Measurements from ENCODE around the gene IP6K1. TPM values are rescaled to one million over a fixed set of nuclear protein-coding genes. Genes with fewer than 3 reads are reported as not detected.

Gene IP6K1
- total RNA-seq, 1 donor from 2014 or later = 39.5 TPM

DNA sequence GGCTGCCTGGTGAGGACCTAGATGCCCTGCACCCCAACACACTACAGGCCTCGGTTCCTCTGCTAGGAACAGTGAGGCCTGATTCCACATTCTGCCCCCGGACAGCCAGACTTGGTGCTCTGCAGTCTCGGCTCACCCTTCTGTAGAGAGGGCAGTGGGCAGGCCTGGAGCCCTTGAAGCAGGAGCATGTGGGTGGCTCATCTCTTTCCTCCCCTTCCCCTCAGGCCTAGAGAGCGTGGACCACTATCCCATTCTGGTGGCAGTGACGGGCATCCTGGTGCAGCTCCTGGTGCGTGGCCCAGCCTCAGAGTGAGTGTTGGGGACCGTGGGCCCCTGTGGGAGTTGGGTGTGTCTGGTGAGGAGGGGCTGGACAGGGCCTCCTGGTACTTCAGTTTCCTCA, 70.2 kb downstream of the IP6K1 start:
- Histone ChIP-seq H3K36me3 (peaks cover 25% of the 10 kb centered on the region), H3K27me3 (no peaks in the 10 kb centered on the region), H3K27ac (no peak overlapping the region), H3K4me3 (no peak overlapping the region), H3K9me3 (no peaks in the 10 kb centered on the region), H3K4me1 (peaks cover 9% of the 10 kb centered on the region)
- ATAC-seq (no peak), DNase-seq (peak; percentile 51)
- TF ChIP-seq, protein P1, sequence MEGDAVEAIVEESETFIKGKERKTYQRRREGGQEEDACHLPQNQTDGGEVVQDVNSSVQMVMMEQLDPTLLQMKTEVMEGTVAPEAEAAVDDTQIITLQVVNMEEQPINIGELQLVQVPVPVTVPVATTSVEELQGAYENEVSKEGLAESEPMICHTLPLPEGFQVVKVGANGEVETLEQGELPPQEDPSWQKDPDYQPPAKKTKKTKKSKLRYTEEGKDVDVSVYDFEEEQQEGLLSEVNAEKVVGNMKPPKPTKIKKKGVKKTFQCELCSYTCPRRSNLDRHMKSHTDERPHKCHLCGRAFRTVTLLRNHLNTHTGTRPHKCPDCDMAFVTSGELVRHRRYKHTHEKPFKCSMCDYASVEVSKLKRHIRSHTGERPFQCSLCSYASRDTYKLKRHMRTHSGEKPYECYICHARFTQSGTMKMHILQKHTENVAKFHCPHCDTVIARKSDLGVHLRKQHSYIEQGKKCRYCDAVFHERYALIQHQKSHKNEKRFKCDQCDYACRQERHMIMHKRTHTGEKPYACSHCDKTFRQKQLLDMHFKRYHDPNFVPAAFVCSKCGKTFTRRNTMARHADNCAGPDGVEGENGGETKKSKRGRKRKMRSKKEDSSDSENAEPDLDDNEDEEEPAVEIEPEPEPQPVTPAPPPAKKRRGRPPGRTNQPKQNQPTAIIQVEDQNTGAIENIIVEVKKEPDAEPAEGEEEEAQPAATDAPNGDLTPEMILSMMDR (IDR thresholded peaks at IDR 0.05) = no peak
- intact Hi-C loops (cut with DNase I) = no loop called here

GRCh38 chr3:49715611-49716121, 70.7 kb downstream of the IP6K1 start:
- TF ChIP-seq, protein P1 (IDR thresholded peaks at IDR 0.05) = no peak

DNA sequence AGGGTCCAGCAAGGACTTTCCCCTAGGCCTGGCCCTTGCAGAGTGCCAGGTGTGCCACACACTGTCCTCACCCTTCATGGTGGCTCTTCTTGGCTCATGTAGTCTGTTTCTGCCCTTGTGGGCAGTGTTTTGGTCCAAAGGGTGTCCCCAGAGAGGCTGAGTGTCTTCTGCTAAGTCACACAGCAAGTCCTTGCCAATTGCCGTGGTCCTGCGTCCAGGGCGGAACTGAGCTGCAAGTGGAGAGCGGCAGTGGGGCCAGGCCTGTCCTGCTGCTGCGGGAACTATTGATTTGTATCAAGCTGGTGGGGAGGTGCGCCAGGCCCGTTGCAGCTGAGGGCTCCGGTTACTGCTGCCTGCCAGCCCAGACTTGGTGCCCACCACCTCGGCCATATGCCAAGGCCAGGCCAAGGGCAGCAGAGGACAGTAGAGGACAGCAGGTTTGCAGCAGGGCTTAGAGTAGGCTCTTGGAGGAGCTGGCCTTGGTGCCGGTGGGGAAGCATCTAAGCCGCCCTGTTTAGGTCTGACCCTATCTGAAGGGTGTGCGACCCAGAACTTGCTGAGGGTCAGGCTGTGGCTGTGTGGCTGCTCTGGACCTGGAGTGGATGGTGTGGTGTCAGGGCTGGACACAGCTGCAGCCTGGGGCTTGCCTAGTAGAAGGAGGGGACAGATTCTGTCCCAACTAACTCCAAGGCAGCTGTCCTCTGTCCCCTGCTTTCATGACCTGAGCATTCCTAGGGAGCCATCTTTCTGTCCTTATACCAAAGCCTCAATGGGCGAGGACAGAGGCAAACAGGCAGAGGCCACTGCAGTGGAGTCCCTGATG, 71.4 kb downstream of the IP6K1 start:
- no peaks in the 10 kb centered on the region for H3K27me3 ChIP-seq
- TF ChIP-seq, protein P1 (IDR thresholded peaks at IDR 0.05) = no peak
- H3K4me3 ChIP-seq = no peak overlapping the region
- H3K9me3 ChIP-seq = no peaks in the 10 kb centered on the region
- H3K27ac ChIP-seq = no peak overlapping the region
- ATAC-seq (no peak), DNase-seq (peak; percentile 61)
- H3K4me1 ChIP-seq = peaks cover 9% of the 10 kb centered on the region
- H3K36me3 ChIP-seq = peaks cover 21% of the 10 kb centered on the region
- intact Hi-C loops (cut with DNase I) = no loop called here

More at GRCh38 chr3:49715611-49716121, 70.7 kb downstream of the IP6K1 start:
- Histone ChIP-seq H3K4me1 (peaks cover 9% of the 10 kb centered on the region), H3K9me3 (no peaks in the 10 kb centered on the region), H3K27ac (no peak overlapping the region), H3K36me3 (peaks cover 21% of the 10 kb centered on the region), H3K27me3 (no peaks in the 10 kb centered on the region), H3K4me3 (no peak overlapping the region)
- no peak for ATAC-seq
- intact Hi-C loops (cut with DNase I) = no loop called here
- peak; percentile 53 for DNase-seq

GRCh38 chr3:49713336-49714105, 72.8 kb downstream of the IP6K1 start:
- H3K36me3 ChIP-seq = peaks cover 21% of the 10 kb centered on the region
- H3K27ac ChIP-seq = no peak overlapping the region
- H3K4me1 ChIP-seq = peaks cover 2% of the 10 kb centered on the region
- H3K9me3 ChIP-seq = no peaks in the 10 kb centered on the region
- TF ChIP-seq, protein P1 (IDR thresholded peaks at IDR 0.05) = no peak
- DNase-seq = peak; percentile 65
- intact Hi-C loops (cut with DNase I) = no loop called here
- ATAC-seq = no peak
- no peaks in the 10 kb centered on the region for H3K27me3 ChIP-seq
- H3K4me3 ChIP-seq = no peak overlapping the region

DNA sequence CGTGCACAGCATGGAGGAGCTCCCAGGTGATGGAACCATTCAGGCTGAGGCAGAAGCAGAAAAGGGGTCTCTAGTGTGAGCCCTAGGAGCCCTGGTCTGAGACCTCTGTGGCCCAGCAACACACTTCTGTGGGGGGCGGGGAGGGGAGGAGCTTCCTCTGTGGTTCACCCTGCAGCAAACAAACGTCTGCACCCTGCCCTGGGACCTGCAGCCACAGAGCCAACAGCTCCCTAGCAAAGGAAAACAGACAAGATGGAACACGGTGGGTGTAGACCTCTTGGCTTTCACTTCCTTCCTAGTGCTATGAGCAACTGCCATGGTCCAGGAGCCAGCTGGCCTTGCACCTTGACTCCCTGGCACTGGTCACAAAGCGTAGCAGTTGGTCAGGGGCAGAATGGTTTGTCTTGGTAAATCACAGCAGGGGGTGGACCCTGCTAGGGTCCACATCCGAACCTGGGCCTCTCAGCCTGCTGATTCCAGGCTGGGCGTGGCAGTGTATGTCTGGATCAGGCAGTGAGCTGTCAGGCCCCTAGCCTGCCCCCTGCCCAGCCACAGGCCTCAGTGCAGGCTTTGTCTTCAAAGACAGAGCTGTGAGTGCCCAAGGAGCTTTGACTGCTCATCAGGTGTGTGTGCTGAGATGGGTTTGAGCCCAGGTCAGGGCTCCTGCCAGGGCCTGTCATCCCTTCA, 73.6 kb downstream of the IP6K1 start:
- Histone ChIP-seq H3K9me3 (no peaks in the 10 kb centered on the region), H3K36me3 (peaks cover 21% of the 10 kb centered on the region), H3K27ac (no peak overlapping the region), H3K4me3 (no peak overlapping the region), H3K27me3 (no peaks in the 10 kb centered on the region), H3K4me1 (no peaks in the 10 kb centered on the region)
- intact Hi-C loops (cut with DNase I) = no loop called here
- DNase-seq (no peak), ATAC-seq (no peak)
- TF ChIP-seq, protein P1 (IDR thresholded peaks at IDR 0.05) = no peak

Data from upper lobe of right lung (tissue), 1 donor.